Stomach (tissue), 9 donors: ENCODE measurements around the gene NR4A1. TPM values are rescaled to one million over a fixed set of nuclear protein-coding genes. Genes with fewer than 3 reads are reported as not detected.

ENCODE experiments used
- DNase-seq, 2 donors: peaks; one replicate each; pipeline versions ENCODE4 v3.0.0 to v3.0.0-alpha.2; 2013 to 2019
- H3K27ac ChIP-seq, 5 donors: fragments of 200-600 bp in 4 of 5; sonication (generic) in 4 of 5; one replicate each; pipeline ENCODE4 v1.5.1; 2013 to 2019; ENCODE audit warnings: mild to moderate bottlenecking in 1 of 5, moderate library complexity in 1 of 5
- H3K27me3 ChIP-seq, 3 donors: fragments of 200-600 bp; sonication (generic); one replicate each; pipeline ENCODE4 v1.5.1; 2017 to 2019; ENCODE audit warnings: mixed run types in 1 of 3
- H3K36me3 ChIP-seq, 4 donors: fragments of 200-600 bp; sonication (generic); 1 replicate in 3 of 4; 2 replicates in 1 of 4; pipeline ENCODE4 v1.5.1; 2016 to 2019
- H3K4me1 ChIP-seq, 4 donors: fragments of 200-600 bp; sonication (generic); one replicate each; pipeline ENCODE4 v1.5.1; 2016 to 2019
- H3K4me3 ChIP-seq, 4 donors: fragments of 200-600 bp; sonication (generic) in 3 of 4; one replicate each; pipeline ENCODE4 v1.5.1; 2016 to 2019; ENCODE audit warnings: mild to moderate bottlenecking in 1 of 4
- H3K9me3 ChIP-seq, 4 donors: fragments of 200-600 bp; sonication (generic); one replicate each; pipeline ENCODE4 v1.5.1; 2016 to 2019
- CTCF ChIP-seq, 7 experiments: fragments of 450-650 bp in 4 of 7; fragments of 200-600 bp in 3 of 7; sonication (generic) in 3 of 7; IDR thresholded peaks; one replicate each; pipeline ENCODE4 v1.5.1; 2016 to 2019; ENCODE audit warnings: antibody characterized with exemption in 7 of 7, control low read depth in 2 of 7, mild to moderate bottlenecking in 1 of 7
- EP300 ChIP-seq: sonication (generic); formaldehyde crosslinking; IDR thresholded peaks from one replicate; pipeline ENCODE4 v1.6.1; 2017; ENCODE audit warnings: antibody characterized with exemption
- POLR2A ChIP-seq, 4 donors: fragments of 450-650 bp; IDR thresholded peaks; one replicate each; pipeline ENCODE4 v1.6.1; 2016; ENCODE audit warnings: antibody characterized with exemption in 4 of 4, control low read depth in 2 of 4, mild to moderate bottlenecking in 1 of 4, moderate library complexity in 1 of 4
- POLR2AphosphoS5 ChIP-seq, 3 donors: sonication (generic); formaldehyde crosslinking; IDR thresholded peaks; one replicate each; pipeline ENCODE4 v1.6.1; 2016; ENCODE audit warnings: antibody characterized with exemption in 3 of 3
- WGBS, 5 donors: extraction: QIAGEN DNeasy Blood & Tissue Kit in 3 of 5; methylation state at CpG; one replicate each; pipeline versions ENCODE4 v1.1.5 to v1.1.7; 2013 to 2018; 5-methylcytosine and 5-hydroxymethylcytosine counted together
- intact Hi-C: fragments of 100-400 bp; cut with DNase I; formaldehyde crosslinking; loops from one replicate; pipeline ENCODE4 v1.15.1; 2023; ENCODE audit warnings: low total_unique reads
- polyA plus RNA-seq, 3 donors: library from polyadenylated mRNA; stranded (reverse); fragments of 200-250 nt; gene quantifications; one replicate each; pipeline ENCODE4 v1.2.3, GENCODE V29; 2013
- total RNA-seq, 5 donors: library from RNA; depleted of rRNA; stranded (reverse); fragments of >200 nt; gene quantifications; one replicate each; pipeline versions ENCODE4 v1.1.0 to v1.2.3, GENCODE V29; 2014 to 2016
- donor health status: healthy with polysubstance abuse.
- donor health status: Bipolar disorder and iron deficiency.
- donor health status: healthy.

NR4A1 gene
- total and polyA plus RNA-seq, 8 donors, result 29.4 to 384 (median 68.0) TPM

DNA sequence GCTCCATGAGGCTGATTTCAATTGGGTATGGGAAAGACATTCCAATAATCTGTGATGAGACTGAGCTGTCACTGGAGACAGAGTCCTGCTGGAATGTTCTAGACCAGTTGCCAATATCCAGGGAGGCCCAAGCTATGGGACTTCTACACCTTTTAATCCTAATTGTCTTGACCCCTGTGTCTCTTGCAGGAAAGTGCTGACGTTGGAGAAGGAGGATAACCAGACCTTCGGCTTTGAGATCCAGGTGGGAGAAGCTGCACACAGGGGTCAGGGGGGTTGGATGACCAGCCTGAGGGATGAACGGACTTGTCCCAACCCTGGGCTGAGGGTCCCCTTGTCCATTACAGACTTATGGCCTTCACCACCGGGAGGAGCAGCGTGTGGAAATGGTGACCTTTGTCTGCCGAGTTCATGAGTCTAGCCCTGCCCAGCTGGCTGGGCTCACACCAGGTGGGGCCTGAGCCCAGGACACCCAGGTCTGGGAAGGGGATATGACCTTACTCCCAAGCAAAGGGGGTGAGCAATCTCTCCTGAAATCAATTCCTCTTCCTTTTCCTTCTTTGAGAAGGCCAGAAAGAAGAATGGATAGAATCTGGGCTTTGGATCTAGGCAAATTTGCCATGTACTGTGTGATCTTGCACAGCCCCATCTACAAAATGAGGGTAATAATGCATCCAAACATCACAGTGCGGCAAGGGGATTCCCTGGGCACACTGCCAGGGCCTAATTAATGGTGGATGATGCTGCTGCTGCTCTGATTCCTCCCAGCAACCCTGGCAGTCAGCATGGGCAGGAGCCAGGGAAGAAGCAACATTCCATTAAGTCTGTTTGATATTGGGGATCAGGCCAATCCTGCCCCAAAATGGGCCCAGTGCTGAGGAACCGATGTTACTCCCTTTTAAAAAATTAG is 40.3 kb upstream of the NR4A1 start:
- WGBS, 5 donors, result 56 to 67% (median 63%) methylated on average over 5 to 8 of the region's 8 CpGs
- Histone ChIP-seq H3K4me3 (peak overlapping the region in 2 of 4 donors; percentile 3 to 62), H3K4me1 (peaks cover 24 to 63% (median 40%) of the 10 kb centered on the region in 4 donors), H3K27ac (peak overlapping the region; percentile 34 to 87 (median 75)), H3K9me3 (no peaks in the 10 kb centered on the region), H3K36me3 (peaks cover 0 to 38% (median 24%) of the 10 kb centered on the region in 4 donors), H3K27me3 (peaks cover 0 to 42% (median 19%) of the 10 kb centered on the region in 3 donors)
- no peak for TF ChIP-seq CTCF (IDR thresholded peaks at IDR 0.05)
- no peak for TF ChIP-seq POLR2A (IDR thresholded peaks at IDR 0.05)
- TF ChIP-seq POLR2AphosphoS5 (IDR thresholded peaks at IDR 0.05), result no peak
- TF ChIP-seq EP300, result no peak
- intact Hi-C loops, result no loop called here
- DNase-seq, result peak in 1 of 2 donors; percentile 78

DNA sequence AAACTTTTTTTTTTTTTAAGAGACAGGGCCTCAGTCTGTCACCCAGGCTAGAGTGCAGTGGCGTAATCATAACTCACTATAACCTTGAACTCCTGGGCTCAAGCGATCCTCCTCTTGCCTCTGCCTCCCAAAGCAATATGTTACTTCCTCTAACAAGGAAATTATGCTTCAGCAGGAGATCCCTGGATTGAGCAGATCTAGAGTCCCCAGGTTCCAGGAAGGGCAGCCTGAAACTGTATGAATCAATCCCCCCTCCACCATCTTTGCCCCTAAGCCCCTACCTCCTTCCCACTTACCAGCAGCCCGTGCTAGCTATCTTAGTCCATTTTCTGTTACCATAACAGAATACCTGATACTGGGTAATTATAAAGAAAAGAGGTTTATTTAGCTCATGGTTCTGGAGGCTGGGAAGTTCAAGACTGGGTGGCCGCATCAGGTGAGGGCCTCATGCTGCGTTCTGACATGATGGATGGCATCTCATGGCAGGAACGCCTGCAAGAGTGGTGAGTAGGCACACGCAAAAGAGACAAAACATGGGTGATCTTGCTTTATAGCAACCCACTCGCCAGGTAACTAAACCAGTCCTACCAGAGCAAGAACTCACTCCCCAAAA is 39.5 kb upstream of the NR4A1 start:
- TF ChIP-seq EP300 (no peak), CTCF (IDR thresholded peaks at IDR 0.05) (no peak)
- H3K4me1 ChIP-seq, result peaks cover 17 to 55% (median 32%) of the 10 kb centered on the region in 4 donors
- no peaks in the 10 kb centered on the region for H3K9me3 ChIP-seq
- H3K27ac ChIP-seq, result peak overlapping the region in 3 of 5 donors; percentile 72 to 85 (median 75)
- peaks cover 0 to 38% (median 24%) of the 10 kb centered on the region in 4 donors for H3K36me3 ChIP-seq
- H3K4me3 ChIP-seq, result no peak overlapping the region
- intact Hi-C loops, result no loop called here
- 93 to 96% (median 95%) methylated on average over 8 of the region's 8 CpGs for WGBS, 5 donors
- DNase-seq, result no peak
- peaks cover 0 to 37% (median 13%) of the 10 kb centered on the region in 3 donors for H3K27me3 ChIP-seq

- intact Hi-C loops, result no loop called here
- Histone ChIP-seq H3K27ac (no peak overlapping the region), H3K36me3 (peaks cover 0 to 38% (median 24%) of the 10 kb centered on the region in 4 donors), H3K4me1 (peaks cover 7 to 34% (median 18%) of the 10 kb centered on the region in 4 donors), H3K27me3 (peaks cover 0 to 22% (median 3%) of the 10 kb centered on the region in 3 donors), H3K9me3 (no peaks in the 10 kb centered on the region), H3K4me3 (no peak overlapping the region)
- WGBS, 5 donors, result 86 to 90% (median 89%) methylated on average over 16 of the region's 16 CpGs
- TF ChIP-seq POLR2A (IDR thresholded peaks at IDR 0.05), result no peak
- TF ChIP-seq CTCF (IDR thresholded peaks at IDR 0.05), result no peak
- TF ChIP-seq POLR2AphosphoS5 (IDR thresholded peaks at IDR 0.05), result no peak
- TF ChIP-seq EP300, result no peak
- no peak for DNase-seq
These were observed 37.5 kb upstream of the NR4A1 start for GRCh38 chr12:52013626-52014310.
